Hepatocyte (in vitro differentiated cells): ENCODE data around the gene ABCG4. TPM values are rescaled to one million over a fixed set of nuclear protein-coding genes. Genes with fewer than 3 reads are reported as not detected.

Experiments
- DNase-seq: peaks from one replicate; pipeline ENCODE4 v3.0.0-alpha.2; 2016; ENCODE audit warnings: low spot score
- H2AFZ ChIP-seq: fragments of 200-600 bp; sonication (generic); 2 replicates; pipeline ENCODE4 v1.6.0; 2016; ENCODE audit warnings: antibody characterized with exemption, mild to moderate bottlenecking
- H3K27ac ChIP-seq: fragments of 200-600 bp; sonication (generic); 2 replicates; pipeline ENCODE4 v1.5.1; 2016; ENCODE audit warnings: mild to moderate bottlenecking
- H3K27me3 ChIP-seq: fragments of 200-600 bp; sonication (generic); 2 replicates; pipeline ENCODE4 v1.6.1; 2016
- H3K36me3 ChIP-seq: fragments of 200-600 bp; sonication (generic); replicated peaks from 2 replicates; pipeline ENCODE4 v1.5.1; 2016; ENCODE audit warnings: low read depth; ENCODE audit not compliant: insufficient read depth
- H3K4me1 ChIP-seq: fragments of 200-600 bp; sonication (generic); 2 replicates; pipeline ENCODE4 v1.5.1; 2016; ENCODE audit warnings: mild to moderate bottlenecking, moderate library complexity; ENCODE audit not compliant: insufficient read depth
- H3K4me2 ChIP-seq: fragments of 200-600 bp; sonication (generic); 2 replicates; pipeline ENCODE4 v1.6.0; 2016
- H3K4me3 ChIP-seq: fragments of 200-600 bp; sonication (generic); 2 replicates; pipeline ENCODE4 v1.5.1; 2016; ENCODE audit warnings: mild to moderate bottlenecking
- H3K79me2 ChIP-seq: fragments of 200-600 bp; sonication (generic); 2 replicates; pipeline ENCODE4 v1.6.0; 2017; ENCODE audit warnings: mild to moderate bottlenecking
- H3K9me2 ChIP-seq: fragments of 200-600 bp; sonication (generic); replicated peaks from 2 replicates; pipeline ENCODE4 v1.6.0; 2017; ENCODE audit warnings: mild to moderate bottlenecking; ENCODE audit not compliant: insufficient read depth
- H3K9me3 ChIP-seq: fragments of 200-600 bp; sonication (generic); 2 replicates; pipeline ENCODE4 v1.5.1; 2016; ENCODE audit warnings: low read depth, mild to moderate bottlenecking
- H4K20me1 ChIP-seq: fragments of 200-600 bp; sonication (generic); 2 replicates; pipeline ENCODE4 v1.6.0; 2016; ENCODE audit warnings: mild to moderate bottlenecking; ENCODE audit not compliant: insufficient read depth, poor library complexity, severe bottlenecking
- CTCF ChIP-seq: fragments of 200-600 bp; sonication (generic); IDR thresholded peaks from 2 replicates; pipeline ENCODE4 v1.5.1; 2016; ENCODE audit warnings: antibody characterized with exemption, mild to moderate bottlenecking; ENCODE audit not compliant: poor library complexity
- EZH2 ChIP-seq: fragments of 200-600 bp; sonication (generic); IDR thresholded peaks from 2 replicates; pipeline ENCODE4 v1.6.1; 2016; ENCODE audit warnings: antibody characterized with exemption, mild to moderate bottlenecking, borderline replicate concordance
- EZH2phosphoT487 ChIP-seq: fragments of 200-600 bp; sonication (generic); IDR thresholded peaks from one replicate; pipeline ENCODE4 v1.6.1; 2018; ENCODE audit warnings: antibody characterized with exemption, mild to moderate bottlenecking, low read depth, moderate library complexity; ENCODE audit not compliant: unreplicated experiment, severe bottlenecking
- WGBS: methylation state at CpG from one replicate; pipeline ENCODE4 v1.1.6; 2016; ENCODE audit warnings: low lambda C conversion rate; ENCODE audit errors: missing lambda C conversion rate; 5-methylcytosine and 5-hydroxymethylcytosine counted together
- polyA plus RNA-seq: library from polyadenylated mRNA; unstranded; fragments of >200 nt; fragmentation: Nextera tagmentation; extraction: Ambion mirVana; gene quantifications from 2 replicates; pipeline ENCODE4 v1.2.1, GENCODE V29; 2016
- total RNA-seq: library from RNA; depleted of rRNA; stranded (reverse); fragments of >200 nt; gene quantifications from 2 replicates; pipeline ENCODE4 v1.2.3, GENCODE V29; 2014

Gene ABCG4
- total and polyA plus RNA-seq, 2 experiments from 2014 or later = 0.45 TPM; not detected in 1

GRCh38 chr11:119152043-119152442 is 3.2 kb downstream of the ABCG4 start:
- H3K4me3 ChIP-seq = no peak overlapping the region
- H2AFZ ChIP-seq = no peak overlapping the region
- H3K36me3 ChIP-seq = no peaks in the 10 kb centered on the region
- no peak overlapping the region for H3K4me2 ChIP-seq
- no peak for DNase-seq
- H3K27ac ChIP-seq = no peak overlapping the region
- WGBS = 85% methylated on average over 9 of the region's 9 CpGs
- H3K9me3 ChIP-seq = no peaks in the 10 kb centered on the region
- H3K4me1 ChIP-seq = no peaks in the 10 kb centered on the region
- no peak for TF ChIP-seq EZH2
- TF ChIP-seq CTCF = no peak
- no peaks in the 10 kb centered on the region for H3K9me2 ChIP-seq
- H3K79me2 ChIP-seq = no peaks in the 10 kb centered on the region
- no peaks in the 10 kb centered on the region for H4K20me1 ChIP-seq
- H3K27me3 ChIP-seq = peaks cover 41% of the 10 kb centered on the region

GRCh38 chr11:119152604-119153003 is 3.8 kb downstream of the ABCG4 start:
- no peak for DNase-seq
- Histone ChIP-seq H3K4me2 (no peak overlapping the region), H3K9me2 (no peaks in the 10 kb centered on the region), H4K20me1 (no peaks in the 10 kb centered on the region), H3K27me3 (peaks cover 35% of the 10 kb centered on the region), H3K4me1 (no peaks in the 10 kb centered on the region), H3K9me3 (no peaks in the 10 kb centered on the region), H3K27ac (no peak overlapping the region), H3K36me3 (no peaks in the 10 kb centered on the region), H3K79me2 (no peaks in the 10 kb centered on the region), H2AFZ (no peak overlapping the region), H3K4me3 (no peak overlapping the region)
- 88% methylated on average over 4 of the region's 4 CpGs for WGBS
- TF ChIP-seq EZH2phosphoT487 (no peak), EZH2 (no peak), CTCF (no peak)

GRCh38 chr11:119153049-119153818 is 4.4 kb downstream of the ABCG4 start:
- WGBS = 78% methylated on average over 9 of the region's 9 CpGs

More at GRCh38 chr11:119153049-119153818, 4.4 kb downstream of the ABCG4 start:
- Histone ChIP-seq H4K20me1 (no peaks in the 10 kb centered on the region), H3K9me3 (no peaks in the 10 kb centered on the region), H3K27ac (no peak overlapping the region), H3K9me2 (no peaks in the 10 kb centered on the region), H3K79me2 (no peaks in the 10 kb centered on the region), H3K4me1 (no peaks in the 10 kb centered on the region), H3K27me3 (peaks cover 29% of the 10 kb centered on the region), H3K36me3 (no peaks in the 10 kb centered on the region), H3K4me2 (no peak overlapping the region), H2AFZ (no peak overlapping the region), H3K4me3 (no peak overlapping the region)
- TF ChIP-seq EZH2phosphoT487 (no peak), CTCF (no peak), EZH2 (no peak)
- no peak for DNase-seq
